ENCODE measurements around the gene PTPRN2.

Gene PTPRN2

DNA sequence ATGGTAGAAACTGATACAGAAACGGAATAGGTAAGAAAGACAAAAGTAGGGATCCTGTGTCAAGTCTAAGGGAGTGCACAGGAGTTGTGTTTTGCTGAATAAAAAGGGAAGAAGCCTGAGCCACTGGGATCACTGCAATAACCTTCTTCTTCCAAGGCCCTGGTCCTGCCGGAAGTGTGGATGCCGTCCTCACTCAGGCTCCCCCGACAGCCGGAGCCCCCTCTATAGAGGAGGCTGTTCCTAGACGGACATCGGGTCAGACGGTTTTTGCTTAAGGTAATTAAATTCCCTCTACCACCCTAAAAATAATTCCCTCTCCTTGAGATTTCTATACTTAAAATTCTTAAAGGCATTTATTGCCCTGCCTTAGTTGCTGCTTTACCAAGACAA, 566.9 kb downstream of the PTPRN2 start:
- no peak overlapping the region for H3K27ac ChIP-seq
- TF ChIP-seq ZFX (IDR thresholded peaks at IDR 0.05; ENCODE audit: borderline replicate concordance): no peak
- TF ChIP-seq, protein P1, sequence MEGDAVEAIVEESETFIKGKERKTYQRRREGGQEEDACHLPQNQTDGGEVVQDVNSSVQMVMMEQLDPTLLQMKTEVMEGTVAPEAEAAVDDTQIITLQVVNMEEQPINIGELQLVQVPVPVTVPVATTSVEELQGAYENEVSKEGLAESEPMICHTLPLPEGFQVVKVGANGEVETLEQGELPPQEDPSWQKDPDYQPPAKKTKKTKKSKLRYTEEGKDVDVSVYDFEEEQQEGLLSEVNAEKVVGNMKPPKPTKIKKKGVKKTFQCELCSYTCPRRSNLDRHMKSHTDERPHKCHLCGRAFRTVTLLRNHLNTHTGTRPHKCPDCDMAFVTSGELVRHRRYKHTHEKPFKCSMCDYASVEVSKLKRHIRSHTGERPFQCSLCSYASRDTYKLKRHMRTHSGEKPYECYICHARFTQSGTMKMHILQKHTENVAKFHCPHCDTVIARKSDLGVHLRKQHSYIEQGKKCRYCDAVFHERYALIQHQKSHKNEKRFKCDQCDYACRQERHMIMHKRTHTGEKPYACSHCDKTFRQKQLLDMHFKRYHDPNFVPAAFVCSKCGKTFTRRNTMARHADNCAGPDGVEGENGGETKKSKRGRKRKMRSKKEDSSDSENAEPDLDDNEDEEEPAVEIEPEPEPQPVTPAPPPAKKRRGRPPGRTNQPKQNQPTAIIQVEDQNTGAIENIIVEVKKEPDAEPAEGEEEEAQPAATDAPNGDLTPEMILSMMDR (IDR thresholded peaks at IDR 0.05): no peak

DNA sequence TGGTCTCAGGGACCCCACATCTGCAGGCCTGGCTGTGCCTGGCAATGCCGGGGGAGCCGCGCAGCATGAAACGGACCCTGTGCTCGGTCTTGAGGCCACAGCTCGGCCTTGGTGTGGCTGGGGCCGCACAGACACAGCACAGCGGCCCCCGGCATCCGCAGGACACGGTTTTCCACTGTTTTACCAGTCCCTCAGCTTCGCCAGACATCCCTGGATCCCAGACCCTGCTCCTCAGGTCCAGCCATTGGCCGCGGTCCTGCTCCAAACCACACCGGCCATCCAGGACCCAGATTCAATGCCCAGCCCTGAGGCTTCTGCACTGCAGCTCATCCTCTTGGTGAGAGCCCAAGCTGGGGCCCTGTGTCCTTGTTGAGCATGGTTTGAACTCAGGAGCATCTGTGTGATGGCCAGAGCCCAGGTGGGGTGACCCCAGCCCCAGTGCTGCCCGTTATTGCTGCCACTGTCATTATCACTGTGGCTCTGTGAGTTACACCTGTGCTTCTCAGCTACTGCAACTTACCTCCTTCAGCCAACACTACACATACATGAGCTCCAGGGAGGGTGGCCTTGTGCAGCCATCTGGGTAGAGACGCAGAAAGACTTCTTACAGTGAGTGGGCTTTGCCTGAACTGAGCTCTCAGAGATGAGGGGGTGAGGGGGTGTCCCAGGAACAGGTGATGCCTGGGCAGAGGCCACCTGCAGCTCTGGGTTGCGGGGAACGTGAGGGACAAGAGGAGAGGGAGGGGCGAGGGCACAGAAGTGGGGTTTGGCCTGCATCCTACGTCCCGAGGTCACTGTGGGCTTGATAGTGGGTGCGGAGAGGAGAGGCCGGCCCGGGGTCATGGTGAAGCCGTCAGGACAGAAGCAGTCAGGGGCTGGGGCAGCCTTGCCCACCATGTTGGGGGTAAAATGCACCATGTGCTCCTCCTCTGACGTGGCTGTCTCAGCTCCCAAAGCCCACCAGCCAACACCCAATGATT, 567.6 kb downstream of the PTPRN2 start:
- no peak overlapping the region for H3K27ac ChIP-seq
- TF ChIP-seq, protein P1 (IDR thresholded peaks at IDR 0.05): no peak
- no peak for TF ChIP-seq ZFX (IDR thresholded peaks at IDR 0.05; ENCODE audit: borderline replicate concordance)

DNA sequence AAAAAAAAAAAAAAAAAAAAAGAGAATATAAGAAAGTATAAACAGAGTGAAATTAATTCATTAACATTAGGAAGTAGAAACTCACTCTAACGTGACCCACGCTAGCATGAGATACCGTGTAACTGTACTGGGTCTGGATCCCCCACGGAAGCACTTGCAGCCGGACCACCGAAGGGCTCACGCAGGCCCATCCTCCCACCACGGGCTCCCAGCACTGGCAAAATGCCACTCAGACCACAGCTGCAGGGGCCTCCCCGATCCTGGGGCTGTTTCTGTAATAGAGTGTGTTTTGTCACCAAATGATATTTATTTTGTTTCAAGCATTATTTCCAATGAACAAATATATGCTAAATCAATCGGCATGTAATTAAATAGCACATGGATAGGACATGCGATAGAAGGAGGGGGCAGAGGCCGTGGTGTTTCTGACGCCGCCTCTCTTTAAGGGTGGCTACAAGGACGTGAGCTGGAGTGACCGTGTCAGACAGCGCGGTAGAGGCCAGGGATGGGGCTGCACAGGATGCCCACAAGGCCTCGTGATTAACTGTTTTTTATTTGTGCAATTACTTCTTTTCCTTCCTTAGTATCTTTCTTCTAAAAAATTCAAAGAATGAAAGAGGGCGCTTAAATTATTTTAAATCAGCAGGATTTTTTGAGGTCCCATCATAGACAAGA, 568.5 kb downstream of the PTPRN2 start:
- no peak overlapping the region for H3K27ac ChIP-seq
- TF ChIP-seq, protein P1 (IDR thresholded peaks at IDR 0.05): no peak
- TF ChIP-seq ZFX (IDR thresholded peaks at IDR 0.05; ENCODE audit: borderline replicate concordance): no peak

DNA sequence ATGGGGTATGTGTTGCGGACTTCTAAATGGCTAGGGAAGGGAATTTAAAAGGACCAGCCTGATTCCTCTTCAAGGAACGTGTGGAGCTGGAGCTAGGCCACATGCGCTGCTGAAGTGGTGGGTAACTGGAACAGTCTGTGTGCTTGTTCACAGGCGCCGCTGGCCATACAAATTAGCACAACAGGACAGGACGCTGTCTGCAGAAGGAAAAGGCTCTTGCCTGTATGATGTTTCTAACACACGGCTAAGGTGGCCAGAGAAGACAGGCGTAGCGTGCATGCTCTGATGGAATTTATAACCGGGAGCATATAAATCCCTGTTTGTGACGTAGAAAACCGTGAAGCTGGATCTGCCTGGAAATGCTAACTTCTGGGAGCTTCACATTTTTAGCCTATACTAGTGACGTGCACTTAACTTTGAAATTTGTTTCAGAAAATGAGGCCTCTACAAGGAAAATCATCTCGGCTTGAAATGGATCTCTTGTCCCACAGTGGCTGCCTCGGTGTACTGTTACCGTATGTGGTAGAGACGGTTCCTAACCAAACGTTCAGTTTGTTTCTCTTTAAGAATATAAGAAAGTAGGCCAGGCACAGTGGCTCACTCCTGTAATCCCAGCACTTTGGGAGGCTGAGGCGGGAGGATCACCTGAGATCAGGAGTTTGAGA, 569.4 kb downstream of the PTPRN2 start:
- H3K27ac ChIP-seq: no peak overlapping the region
- TF ChIP-seq ZFX (IDR thresholded peaks at IDR 0.05; ENCODE audit: borderline replicate concordance): no peak
- TF ChIP-seq, protein P1 (IDR thresholded peaks at IDR 0.05): no peak

DNA sequence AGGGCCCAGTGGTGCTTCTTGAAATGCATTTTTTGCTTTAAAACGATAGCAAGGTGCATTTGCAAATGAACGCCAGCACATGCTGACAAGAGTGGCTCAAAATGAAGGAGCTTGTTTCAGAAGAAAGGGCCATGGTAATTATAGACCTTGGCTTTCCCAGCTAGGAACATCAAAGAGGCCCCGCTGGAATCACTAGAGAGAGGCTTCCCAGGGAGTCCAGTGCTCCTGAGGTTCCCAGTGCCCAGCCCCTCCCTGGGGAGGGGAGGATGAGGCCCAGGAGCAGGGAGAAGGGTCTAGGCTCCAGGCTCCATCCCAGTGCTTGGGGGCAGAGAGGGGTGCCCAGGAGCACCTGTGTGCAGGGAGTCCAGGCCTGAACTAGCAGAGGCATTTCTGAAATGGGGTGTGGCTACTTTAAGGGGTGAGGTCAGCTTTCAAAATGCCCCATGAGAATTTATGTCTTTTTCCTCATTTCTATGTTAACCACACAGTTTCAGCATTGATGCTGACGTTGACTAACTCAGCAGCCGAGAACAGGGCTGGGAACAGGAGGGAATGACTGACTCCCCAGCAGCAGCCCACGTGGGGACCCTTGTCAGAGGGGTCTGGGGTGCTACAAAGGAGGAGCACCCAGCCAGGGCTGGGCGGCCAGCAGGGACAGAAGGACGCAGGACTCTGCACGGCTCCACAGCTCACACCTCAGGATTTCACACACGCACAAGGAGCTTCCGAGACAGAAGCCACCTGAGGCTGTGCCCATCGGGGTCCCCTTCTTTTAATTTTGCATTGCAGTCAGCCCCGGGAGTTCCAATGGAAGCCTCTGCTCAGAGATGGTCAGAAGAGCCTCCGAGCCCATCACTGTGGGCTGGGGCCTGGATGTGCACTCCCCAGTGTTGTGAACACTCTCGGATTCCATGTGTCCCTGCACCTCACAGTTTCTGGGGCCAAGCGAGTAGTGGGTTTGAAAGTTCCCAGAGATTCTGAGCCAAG, 570.2 kb downstream of the PTPRN2 start:
- TF ChIP-seq, protein P1 (IDR thresholded peaks at IDR 0.05): no peak
- TF ChIP-seq ZFX (IDR thresholded peaks at IDR 0.05; ENCODE audit: borderline replicate concordance): no peak
- no peak overlapping the region for H3K27ac ChIP-seq
